Right lobe of liver (tissue), 4 donors: ENCODE measurements around the gene FAM163A.

Experiments used
- CTCF ChIP-seq, 4 donors: fragments of 200-600 bp in 3 of 4; fragments of 450-650 bp in 1 of 4; IDR thresholded peaks; one replicate each; pipeline versions ENCODE4 v1.5.1 to v1.8.0; 2016 to 2022; ENCODE audit warnings: antibody characterized with exemption in 4 of 4, mild to moderate bottlenecking in 2 of 4
- POLR2A ChIP-seq: fragments of 450-650 bp; IDR thresholded peaks from one replicate; pipeline ENCODE4 v1.6.1; 2017; ENCODE audit warnings: antibody characterized with exemption, mild to moderate bottlenecking
- donor health status: DM: no; HTN: no; CAD: no.
- donor health status: DM: no; HTN: no; CAD: no.
- donor health status: DM: no; HTN: yes; CAD: no.

DNA sequence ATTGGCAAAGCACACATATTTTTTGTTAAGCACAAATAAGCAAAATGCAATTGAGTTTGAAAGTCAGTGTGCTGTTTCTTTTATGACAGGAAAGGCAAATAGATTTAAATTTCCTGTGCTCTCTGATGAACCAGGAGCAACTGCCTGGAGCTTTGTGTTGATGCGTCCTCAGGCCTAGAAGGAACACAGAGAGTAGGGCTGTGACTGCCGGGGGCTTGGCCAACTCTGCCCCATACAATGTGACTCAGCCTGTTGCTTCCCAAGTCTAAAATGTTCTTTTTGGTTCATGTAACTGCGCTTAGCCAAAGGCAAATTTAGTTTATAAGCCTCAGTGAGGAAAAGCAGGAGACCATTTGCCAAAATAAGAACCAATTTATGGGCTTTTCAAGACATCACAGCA, 97.0 kb downstream of the FAM163A start:
- no peak for TF ChIP-seq CTCF (IDR thresholded peaks at IDR 0.05)
- no peak for TF ChIP-seq POLR2A
